H1 (cell line): ENCODE measurements around the gene CYP4A22. TPM values are rescaled to one million over a fixed set of nuclear protein-coding genes. Genes with fewer than 3 reads are reported as not detected.

Experiments
- CTCF ChIA-PET: fragments of 300-600 bp; sonication (Branson Sonifier 250); formaldehyde crosslinking; loops from one replicate; lab custom pipeline; 2021; ENCODE audit not compliant: partially characterized antibody; lab: Charles Lee
- POLR2A ChIA-PET: fragments of 300-600 bp; sonication (Branson Sonifier 250); formaldehyde crosslinking; loops from one replicate; lab custom pipeline; 2021; ENCODE audit warnings: inconsistent platforms; ENCODE audit not compliant: partially characterized antibody; lab: Charles Lee
- DNase-seq, 2 experiments: peaks; one replicate each; pipeline versions ENCODE4 v3.0.0 to v3.0.0-alpha.2; 2010 to 2022; ENCODE audit warnings: low spot score in 2 of 2, low read depth in 1 of 2, mixed read lengths in 1 of 2
- FAIRE-seq: peaks from 2 replicates; lab custom pipeline; 2011; peaks lifted over from hg19 to GRCh38; lab: Jason Lieb, UNC
- H2AFZ ChIP-seq: 2 replicates; pipeline ENCODE4 v1.8.1; 2012; ENCODE audit warnings: low read length, inconsistent platforms
- H2AK5ac ChIP-seq: 2 replicates; pipeline ENCODE4 v1.6.1; 2013; ENCODE audit warnings: low read depth, low read length
- H2BK120ac ChIP-seq: replicated peaks from 2 replicates; pipeline ENCODE3; 2013; ENCODE audit warnings: low read depth, low read length, inconsistent platforms
- H2BK12ac ChIP-seq: 2 replicates; pipeline ENCODE4 v1.6.1; 2013; ENCODE audit warnings: low read depth, low read length
- H2BK15ac ChIP-seq: 2 replicates; pipeline ENCODE4 v1.6.1; 2013; ENCODE audit warnings: low read length
- H2BK20ac ChIP-seq: 2 replicates; pipeline ENCODE4 v1.6.1; 2013; ENCODE audit warnings: low read length
- H2BK5ac ChIP-seq: 2 replicates; pipeline ENCODE4 v1.6.1; 2013; ENCODE audit warnings: low read depth, low read length
- H3K14ac ChIP-seq: 2 replicates; pipeline ENCODE4 v1.6.1; 2013; ENCODE audit warnings: inconsistent platforms; ENCODE audit not compliant: insufficient read length
- H3K18ac ChIP-seq: 2 replicates; pipeline ENCODE4 v1.6.1; 2013; ENCODE audit warnings: low read length; ENCODE audit errors: extremely low read depth
- H3K23ac ChIP-seq: 2 replicates; pipeline ENCODE4 v1.6.1; 2013; ENCODE audit warnings: inconsistent platforms; ENCODE audit not compliant: insufficient read length
- H3K23me2 ChIP-seq: 2 replicates; pipeline ENCODE4 v1.6.1; 2013; ENCODE audit warnings: low read depth, low read length
- H3K27ac ChIP-seq: 2 replicates; pipeline ENCODE4 v1.6.1; 2011; ENCODE audit warnings: low read depth, low read length, inconsistent platforms
- H3K27me3 ChIP-seq, 4 experiments: replicated peaks in 1 of 4; 1 replicate in 1 of 4; 2 replicates in 3 of 4; pipeline versions ENCODE4 v1.6.1 to v1.8.1; 2011 to 2013; ENCODE audit warnings: low read length in 3 of 4, mild to moderate bottlenecking in 3 of 4, inconsistent platforms in 2 of 4, mixed read lengths in 2 of 4, moderate library complexity in 1 of 4; ENCODE audit not compliant: control insufficient read depth in 3 of 4, insufficient read depth in 3 of 4; ENCODE audit errors: extremely low read depth in 1 of 4
- H3K36me3 ChIP-seq, 4 experiments: 2 replicates each; pipeline versions ENCODE4 v1.6.1 to v1.8.1; 2011 to 2013; ENCODE audit warnings: mild to moderate bottlenecking in 4 of 4, low read length in 3 of 4, moderate library complexity in 2 of 4, control low read depth in 1 of 4, inconsistent platforms in 1 of 4; ENCODE audit not compliant: insufficient read depth in 4 of 4, control insufficient read depth in 2 of 4
- H3K4ac ChIP-seq: replicated peaks from 2 replicates; pipeline ENCODE3; 2013; ENCODE audit warnings: low read length, low read depth, mixed read lengths, inconsistent platforms; ENCODE audit not compliant: insufficient read length
- H3K4me1 ChIP-seq, 4 experiments: replicated peaks in 1 of 4; 1 replicate in 1 of 4; 2 replicates in 3 of 4; pipeline versions ENCODE4 v1.6.1 to v1.8.1; 2011 to 2013; ENCODE audit warnings: low read length in 3 of 4, inconsistent platforms in 2 of 4, mixed read lengths in 1 of 4; ENCODE audit not compliant: insufficient read depth in 4 of 4, control insufficient read depth in 3 of 4
- H3K4me2 ChIP-seq, 2 experiments: 2 replicates each; pipeline versions ENCODE4 v1.6.1 to v1.8.1; 2011 to 2013; ENCODE audit warnings: low read depth in 2 of 2, low read length in 2 of 2, control low read depth in 1 of 2, inconsistent platforms in 1 of 2, mild to moderate bottlenecking in 1 of 2; ENCODE audit not compliant: insufficient read depth in 1 of 2
- H3K4me3 ChIP-seq, 4 experiments: fragments of 200-600, 300-600 bp in 1 of 4; sonication (generic), shearing (Covaris generic), sonication (Bioruptor Twin) in 1 of 4; 2 replicates each; pipeline versions ENCODE4 v1.5.1 to v1.8.1; 2011 to 2016; ENCODE audit warnings: low read length in 4 of 4, low read depth in 3 of 4, control low read depth in 2 of 4, inconsistent platforms in 2 of 4, mild to moderate bottlenecking in 2 of 4, mixed read lengths in 1 of 4, moderate library complexity in 1 of 4; ENCODE audit not compliant: insufficient read depth in 2 of 4; ENCODE audit errors: extremely low read depth in 1 of 4
- H3K56ac ChIP-seq: replicated peaks from 2 replicates; pipeline ENCODE3; 2013; ENCODE audit warnings: low read depth, mild to moderate bottlenecking, mixed read lengths, low read length, inconsistent platforms; ENCODE audit not compliant: insufficient read length
- H3K79me1 ChIP-seq: 2 replicates; pipeline ENCODE4 v1.6.1; 2013; ENCODE audit warnings: low read depth, low read length, control low read depth
- H3K79me2 ChIP-seq, 2 experiments: 2 replicates each; pipeline versions ENCODE4 v1.6.1 to v1.8.1; 2012 to 2013; ENCODE audit warnings: low read length in 2 of 2, mild to moderate bottlenecking in 2 of 2, inconsistent platforms in 1 of 2; ENCODE audit not compliant: insufficient read depth in 2 of 2, control insufficient read depth in 1 of 2
- H3K9ac ChIP-seq, 4 experiments: replicated peaks in 1 of 4; 1 replicate in 1 of 4; 2 replicates in 3 of 4; pipeline versions ENCODE4 v1.6.1 to v1.8.1; 2011 to 2013; ENCODE audit warnings: low read depth in 3 of 4, low read length in 3 of 4, control low read depth in 2 of 4, mild to moderate bottlenecking in 2 of 4, moderate library complexity in 2 of 4, inconsistent platforms in 1 of 4; ENCODE audit errors: extremely low read depth in 1 of 4
- H3K9me3 ChIP-seq, 2 experiments: 2 replicates each; pipeline versions ENCODE4 v1.6.1 to v1.8.1; 2012 to 2013; ENCODE audit warnings: mild to moderate bottlenecking in 2 of 2, moderate library complexity in 2 of 2, control low read depth in 1 of 2, inconsistent platforms in 1 of 2, low read depth in 1 of 2, low read length in 1 of 2, mixed read lengths in 1 of 2; ENCODE audit not compliant: insufficient read depth in 2 of 2
- H4K20me1 ChIP-seq, 2 experiments: replicated peaks in 1 of 2; 2 replicates each; pipeline versions ENCODE3 to v1.8.1; 2011 to 2013; ENCODE audit warnings: inconsistent platforms in 2 of 2, low read length in 2 of 2, mild to moderate bottlenecking in 1 of 2; ENCODE audit not compliant: insufficient read depth in 2 of 2, control insufficient read depth in 1 of 2
- H4K5ac ChIP-seq: 2 replicates; pipeline ENCODE4 v1.6.1; 2013; ENCODE audit warnings: low read length, low read depth, mixed read lengths, inconsistent platforms; ENCODE audit not compliant: insufficient read length
- H4K8ac ChIP-seq: 2 replicates; pipeline ENCODE4 v1.8.0; 2013; ENCODE audit warnings: mild to moderate bottlenecking, moderate library complexity, low read length, inconsistent platforms; ENCODE audit not compliant: insufficient read depth; ENCODE audit errors: extremely low read depth
- H4K91ac ChIP-seq: replicated peaks from 2 replicates; pipeline ENCODE3; 2013; ENCODE audit warnings: low read length, mixed read lengths, inconsistent platforms; ENCODE audit not compliant: insufficient read length
- ATF2 ChIP-seq: IDR thresholded peaks from 2 replicates; pipeline ENCODE4 v1.6.1; 2012; ENCODE audit warnings: low read length, inconsistent platforms
- BACH1 ChIP-seq: IDR thresholded peaks from 2 replicates; pipeline ENCODE4 v1.6.1; 2012; ENCODE audit warnings: low read length, improper control_type of control experiment
- CBX5 ChIP-seq: fragments of 300-800, 300-1000 bp; sonication (generic); IDR thresholded peaks from 2 replicates; pipeline ENCODE4 v1.7.1; 2016; ENCODE audit warnings: antibody characterized with exemption, low read length, low read depth
- E2F6 ChIP-seq: IDR thresholded peaks from 2 replicates; pipeline ENCODE4 v1.6.1; 2012; ENCODE audit warnings: inconsistent platforms
- GTF2F1 ChIP-seq: IDR thresholded peaks from 2 replicates; pipeline ENCODE4 v1.6.1; 2012; ENCODE audit warnings: low read depth, low read length, improper control_type of control experiment, borderline replicate concordance
- PHF8 ChIP-seq: fragments of 200-600 bp; sonication (generic); conservative IDR thresholded peaks from 2 replicates; pipeline ENCODE4 v1.7.1; 2012; ENCODE audit warnings: low read depth, mild to moderate bottlenecking, inconsistent platforms, low read length, moderate library complexity
- POLR2A ChIP-seq, 2 experiments: IDR thresholded peaks; 1 replicate in 1 of 2; 2 replicates in 1 of 2; pipeline ENCODE4 v1.6.1; 2011; ENCODE audit warnings: low read depth in 2 of 2, low read length in 2 of 2, mild to moderate bottlenecking in 2 of 2; ENCODE audit errors: control extremely low read depth in 1 of 2
- SIN3A ChIP-seq, 2 experiments: IDR thresholded peaks in 1 of 2; conservative IDR thresholded peaks in 1 of 2; 2 replicates each; pipeline ENCODE4 v1.6.1; 2011 to 2012; ENCODE audit warnings: low read length in 2 of 2, improper control_type of control experiment in 1 of 2, low read depth in 1 of 2, mild to moderate bottlenecking in 1 of 2
- SP4 ChIP-seq: IDR thresholded peaks from 2 replicates; pipeline ENCODE4 v1.6.1; 2012; ENCODE audit warnings: low read length, inconsistent platforms
- TBP ChIP-seq: IDR thresholded peaks from 2 replicates; pipeline ENCODE4 v1.6.1; 2011; ENCODE audit warnings: low read depth, low read length, improper control_type of control experiment
- WGBS, 2 experiments: shearing (Covaris generic) in 1 of 2; methylation state at CpG; one replicate each; pipeline versions ENCODE4 v1.1.6 to v1.1.7; 2013 to 2015; ENCODE audit warnings: low lambda C conversion rate in 2 of 2, mixed read lengths in 2 of 2, inconsistent platforms in 1 of 2, low coverage in 1 of 2, missing lambda C conversion rate in 1 of 2; ENCODE audit not compliant: insufficient replicate concordance in 2 of 2, insufficient coverage in 1 of 2, insufficient read length in 1 of 2; ENCODE audit errors: extremely low coverage in 1 of 2, missing lambda C conversion rate in 1 of 2; 5-methylcytosine and 5-hydroxymethylcytosine counted together
- polyA plus RNA-seq, 7 experiments: library from polyadenylated mRNA; depleted of rRNA in 3 of 7; stranded (reverse) in 5 of 7; unstranded in 2 of 7; fragments of >200 nt in 5 of 7; fragments of 200-250 nt in 2 of 7; gene quantifications; 1 replicate in 5 of 7; 2 replicates in 1 of 7; 4 replicates in 1 of 7; pipeline versions ENCODE4 v1.2.1 to v1.2.3, GENCODE V29; 2011 to 2013; ENCODE audit warnings: missing spikeins in 2 of 7, mixed read lengths in 2 of 7
- total RNA-seq: library from RNA; stranded (reverse); fragmentation: NEBNext Ultra II Directional; extraction: Animal tissue kit (Norgen Biotek cat#: 25700); gene quantifications from 2 replicates; pipeline ENCODE4 v1.2.1, GENCODE V29; 2021
- TF ChIP-seq, protein P1 (sequence below): IDR thresholded peaks from 2 replicates; pipeline ENCODE4 v1.6.1; 2011; ENCODE audit warnings: low read depth, mild to moderate bottlenecking, low read length; ENCODE audit not compliant: insufficient read depth

The CYP4A22 gene
- total and polyA plus RNA-seq, 2 of the 8 experiments (the other 6 are each of a cell fraction or from before 2014, with no cell fraction given), result not detected

- no peak overlapping the region for H4K8ac ChIP-seq
- no peaks in the 10 kb centered on the region for H3K79me1 ChIP-seq
- CTCF ChIA-PET, result interaction anchor here (0.6 to 14.2 kb wide), 9 partner anchors 10 to 497 kb away, joined by 3 to 207 read pairs (median 6); no protein-coding TSS in a partner anchor
- H3K36me3 ChIP-seq, result no peaks in the 10 kb centered on the region
- no peak overlapping the region for H3K23ac ChIP-seq
- H2BK20ac ChIP-seq, result no peak overlapping the region
- H3K79me2 ChIP-seq, result no peaks in the 10 kb centered on the region
- 88% methylated on average over 6 of the region's 6 CpGs; no CpG with 5 or more reads in 1 of the 2 experiments for WGBS, 2 experiments
- no peak overlapping the region for H3K4ac ChIP-seq
- no peak overlapping the region for H3K56ac ChIP-seq
- no peaks in the 10 kb centered on the region; the same call in 1 of the 2 replicates for H3K23me2 ChIP-seq
- FAIRE-seq, result no peak
- no peak overlapping the region for H2BK120ac ChIP-seq
- no peak overlapping the region for H3K4me2 ChIP-seq
- H4K5ac ChIP-seq, result no peak overlapping the region
- POLR2A ChIA-PET, result interaction anchor here (1.5 kb wide), 1 partner anchor 10 kb away, joined by 3 read pairs; no protein-coding TSS in a partner anchor
- H3K9me3 ChIP-seq, result no peaks in the 10 kb centered on the region
- no peak overlapping the region for H2BK5ac ChIP-seq
- H3K9ac ChIP-seq, result no peak overlapping the region
- H2BK15ac ChIP-seq, result no peak overlapping the region
- H2AFZ ChIP-seq, result no peak overlapping the region
- H3K4me3 ChIP-seq, result no peak overlapping the region
- no peak overlapping the region for H3K27ac ChIP-seq
- DNase-seq, result no peak
- peaks cover 0 to 17% (median 11%) of the 10 kb centered on the region in 4 experiments; a peak in 3 of 7 replicates for H3K27me3 ChIP-seq
- H2BK12ac ChIP-seq, result peak overlapping the region; percentile 39; the same call in 1 of the 2 replicates
- peaks cover 5 to 22% (median 12%) of the 10 kb centered on the region in 4 experiments for H3K4me1 ChIP-seq
- H2AK5ac ChIP-seq, result no peak overlapping the region
- no peaks in the 10 kb centered on the region for H4K20me1 ChIP-seq
- H4K91ac ChIP-seq, result no peak overlapping the region
- no peak overlapping the region for H3K18ac ChIP-seq
- no peak overlapping the region for H3K14ac ChIP-seq
- TF ChIP-seq, protein P1, sequence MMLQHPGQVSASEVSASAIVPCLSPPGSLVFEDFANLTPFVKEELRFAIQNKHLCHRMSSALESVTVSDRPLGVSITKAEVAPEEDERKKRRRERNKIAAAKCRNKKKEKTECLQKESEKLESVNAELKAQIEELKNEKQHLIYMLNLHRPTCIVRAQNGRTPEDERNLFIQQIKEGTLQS, result no peak
- TF ChIP-seq TBP (no peak), GTF2F1 (no peak), POLR2A (IDR thresholded peaks at IDR 0.05; ENCODE audit: control extremely low read depth in 1 of 2, low read depth in 2 of 2, low read length in 2 of 2) (no peak), PHF8 (no peak), SIN3A (conservative IDR thresholded peaks at IDR 0.05 in 1 of 2, IDR thresholded peaks at IDR 0.05 in 1 of 2; ENCODE audit: low read depth in 1 of 2, low read length in 2 of 2) (no peak), E2F6 (no peak), CBX5 (no peak), ATF2 (no peak), SP4 (no peak), BACH1 (no peak)
These were observed 53.6 kb downstream of the CYP4A22 start for GRCh38 chr1:47190857-47191256.
